ENCODE measurements around the gene MID1.

- TF ChIP-seq, protein P1, sequence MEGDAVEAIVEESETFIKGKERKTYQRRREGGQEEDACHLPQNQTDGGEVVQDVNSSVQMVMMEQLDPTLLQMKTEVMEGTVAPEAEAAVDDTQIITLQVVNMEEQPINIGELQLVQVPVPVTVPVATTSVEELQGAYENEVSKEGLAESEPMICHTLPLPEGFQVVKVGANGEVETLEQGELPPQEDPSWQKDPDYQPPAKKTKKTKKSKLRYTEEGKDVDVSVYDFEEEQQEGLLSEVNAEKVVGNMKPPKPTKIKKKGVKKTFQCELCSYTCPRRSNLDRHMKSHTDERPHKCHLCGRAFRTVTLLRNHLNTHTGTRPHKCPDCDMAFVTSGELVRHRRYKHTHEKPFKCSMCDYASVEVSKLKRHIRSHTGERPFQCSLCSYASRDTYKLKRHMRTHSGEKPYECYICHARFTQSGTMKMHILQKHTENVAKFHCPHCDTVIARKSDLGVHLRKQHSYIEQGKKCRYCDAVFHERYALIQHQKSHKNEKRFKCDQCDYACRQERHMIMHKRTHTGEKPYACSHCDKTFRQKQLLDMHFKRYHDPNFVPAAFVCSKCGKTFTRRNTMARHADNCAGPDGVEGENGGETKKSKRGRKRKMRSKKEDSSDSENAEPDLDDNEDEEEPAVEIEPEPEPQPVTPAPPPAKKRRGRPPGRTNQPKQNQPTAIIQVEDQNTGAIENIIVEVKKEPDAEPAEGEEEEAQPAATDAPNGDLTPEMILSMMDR (IDR thresholded peaks at IDR 0.05), result no peak
- TF ChIP-seq REST (IDR thresholded peaks at IDR 0.05; ENCODE audit: insufficient read depth in 1 of 2, low read depth in 2 of 2, low read length in 1 of 2), result no peak
- no peak for TF ChIP-seq POLR2AphosphoS5 (IDR thresholded peaks at IDR 0.05; ENCODE audit: low read depth, low read length)
- TF ChIP-seq TCF7L2 (IDR thresholded peaks at IDR 0.05; ENCODE audit: low read depth, low read length), result no peak
- TF ChIP-seq SIN3A (IDR thresholded peaks at IDR 0.05; ENCODE audit: borderline replicate concordance, insufficient read depth, low read depth, low read length), result no peak
Measured at GRCh38 chrX:10564484-10564883, 55.9 kb downstream of the MID1 start.
